ENCODE measurements around the gene SPTBN2. TPM values are rescaled to one million over a fixed set of nuclear protein-coding genes. Genes with fewer than 3 reads are reported as not detected.

The SPTBN2 gene
- total RNA-seq, 1 experiment from 2014 or later: 37.6 TPM

DNA sequence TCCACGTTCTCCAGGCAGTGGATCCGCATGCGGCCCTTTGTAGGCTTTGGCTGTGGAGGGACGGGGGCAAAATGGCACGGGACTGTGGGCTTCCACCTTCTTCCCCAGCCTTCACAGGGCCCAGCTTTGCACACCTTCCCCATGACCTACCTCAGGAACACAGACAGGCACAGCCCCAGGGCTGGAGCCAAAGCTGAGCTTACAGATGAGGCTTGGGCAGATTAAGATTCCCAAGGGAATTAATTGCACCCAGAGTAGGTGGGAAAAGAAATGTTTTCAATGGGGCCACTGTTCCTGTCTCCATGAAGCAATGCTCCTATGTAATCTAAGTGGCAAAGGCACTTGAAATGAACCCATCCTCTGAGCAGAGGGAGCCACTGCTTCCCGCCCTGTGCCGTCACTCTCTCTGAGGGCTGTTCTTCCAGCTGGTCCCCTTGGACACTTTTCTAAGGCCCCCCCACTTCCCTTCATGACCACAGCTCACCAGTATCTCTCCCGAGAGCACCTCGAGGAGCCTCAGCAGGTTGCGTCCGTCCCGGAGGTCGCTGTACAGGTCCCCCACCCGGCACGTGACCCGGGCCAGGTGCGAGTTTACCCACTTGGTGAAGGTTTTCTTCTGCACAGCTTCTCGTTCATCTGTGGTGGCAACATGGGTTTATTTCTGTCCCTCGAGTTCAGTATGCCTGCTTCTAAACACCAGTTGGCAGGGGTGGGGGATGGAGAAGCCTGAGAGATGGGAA, 13.5 kb downstream of the SPTBN2 start:
- Mint-ChIP-seq H3K9me3 (ENCODE audit: unreplicated experiment) (no peaks in the 10 kb centered on the region), H3K36me3 (ENCODE audit: insufficient read depth, unreplicated experiment) (peaks cover 14% of the 10 kb centered on the region), H3K4me3 (ENCODE audit: unreplicated experiment) (no peak overlapping the region), H3K4me1 (ENCODE audit: low read depth, unreplicated experiment) (peaks cover 17% of the 10 kb centered on the region), H3K27me3 (ENCODE audit: insufficient read depth, unreplicated experiment) (no peaks in the 10 kb centered on the region), H3K27ac (ENCODE audit: unreplicated experiment) (no peak overlapping the region)
- ChIA-PET CTCF (interaction anchor here (0.6 to 1.1 kb wide), 2 partner anchors 144 to 224 kb away, joined by 3 to 7 read pairs; no protein-coding TSS in a partner anchor), POLR2A (interaction anchor here (0.6 kb wide), 1 partner anchor 118 kb away, joined by 4 read pairs; no protein-coding TSS in a partner anchor)
- TF ChIP-seq, protein P1, sequence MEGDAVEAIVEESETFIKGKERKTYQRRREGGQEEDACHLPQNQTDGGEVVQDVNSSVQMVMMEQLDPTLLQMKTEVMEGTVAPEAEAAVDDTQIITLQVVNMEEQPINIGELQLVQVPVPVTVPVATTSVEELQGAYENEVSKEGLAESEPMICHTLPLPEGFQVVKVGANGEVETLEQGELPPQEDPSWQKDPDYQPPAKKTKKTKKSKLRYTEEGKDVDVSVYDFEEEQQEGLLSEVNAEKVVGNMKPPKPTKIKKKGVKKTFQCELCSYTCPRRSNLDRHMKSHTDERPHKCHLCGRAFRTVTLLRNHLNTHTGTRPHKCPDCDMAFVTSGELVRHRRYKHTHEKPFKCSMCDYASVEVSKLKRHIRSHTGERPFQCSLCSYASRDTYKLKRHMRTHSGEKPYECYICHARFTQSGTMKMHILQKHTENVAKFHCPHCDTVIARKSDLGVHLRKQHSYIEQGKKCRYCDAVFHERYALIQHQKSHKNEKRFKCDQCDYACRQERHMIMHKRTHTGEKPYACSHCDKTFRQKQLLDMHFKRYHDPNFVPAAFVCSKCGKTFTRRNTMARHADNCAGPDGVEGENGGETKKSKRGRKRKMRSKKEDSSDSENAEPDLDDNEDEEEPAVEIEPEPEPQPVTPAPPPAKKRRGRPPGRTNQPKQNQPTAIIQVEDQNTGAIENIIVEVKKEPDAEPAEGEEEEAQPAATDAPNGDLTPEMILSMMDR (IDR thresholded peaks at IDR 0.05; ENCODE audit: insufficient read depth in 1 of 2, low read depth in 1 of 2, low read length in 1 of 2, severe bottlenecking in 1 of 2, unreplicated experiment in 1 of 2): no peak
- 0 out of 2 replicates have a peak, but pooled peaks cover 8% of the 10 kb centered on the region for H3K4me1 ChIP-seq
- intact Hi-C loops (cut with micrococcal nuclease; ENCODE audit: unreplicated experiment): no loop called here
- H3K9me3 ChIP-seq: no peaks in the 10 kb centered on the region
- H3K4me3 ChIP-seq (ENCODE audit: low read depth, low read length): no peak overlapping the region
- BruUV-seq (replicated peaks): no TSS peak
- 0 out of 2 replicates have a peak, but pooled peaks cover 7% of the 10 kb centered on the region for H3K36me3 ChIP-seq (ENCODE audit: control insufficient read depth, insufficient read depth, low read length)
- no peak for DNase-seq
- no peaks in the 10 kb centered on the region for H3K27me3 ChIP-seq (replicated peaks; ENCODE audit: control insufficient read depth, insufficient read depth, low read length)

DNA sequence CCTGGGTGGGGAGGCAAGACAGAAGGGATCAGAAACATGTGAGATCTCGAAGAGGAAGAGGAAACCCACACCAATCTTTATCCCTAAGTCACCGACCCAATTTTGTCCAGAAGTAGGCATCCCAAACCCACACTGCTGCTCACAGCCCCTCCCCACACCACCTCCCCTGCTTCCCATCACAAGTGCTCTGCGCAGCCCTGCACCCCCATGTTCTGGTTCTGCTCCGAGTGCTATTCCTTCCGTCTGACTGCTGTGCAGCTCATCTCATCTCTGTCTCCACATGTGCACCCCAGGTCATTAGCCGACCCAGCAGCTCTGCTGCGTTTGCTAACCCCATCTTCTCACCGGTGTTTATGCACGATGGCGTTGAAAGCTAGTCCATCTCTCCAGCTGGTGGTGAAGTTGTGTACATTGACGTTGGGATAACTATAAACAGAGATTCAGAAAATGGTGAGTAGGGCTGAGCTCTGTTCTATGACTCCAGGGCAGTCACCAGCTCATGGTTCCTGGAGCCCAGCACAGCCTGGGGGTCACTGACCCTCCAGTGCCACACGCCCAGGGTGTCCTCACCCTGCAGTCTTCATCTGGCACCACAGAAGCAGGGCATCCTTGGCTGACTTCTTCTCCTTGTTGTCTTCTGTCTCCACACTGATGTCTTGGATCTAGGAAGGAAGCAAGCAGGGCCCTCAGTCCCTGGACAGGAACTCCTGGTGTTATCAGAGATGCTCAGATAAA, 15.1 kb downstream of the SPTBN2 start:
- Histone ChIP-seq H3K36me3 (ENCODE audit: control insufficient read depth, insufficient read depth, low read length) (0 out of 2 replicates have a peak, but pooled peaks cover 7% of the 10 kb centered on the region), H3K4me3 (ENCODE audit: low read depth, low read length) (no peak overlapping the region), H3K9me3 (no peaks in the 10 kb centered on the region), H3K4me1 (0 out of 2 replicates have a peak, but pooled peaks cover 5% of the 10 kb centered on the region), H3K27me3 (replicated peaks; ENCODE audit: control insufficient read depth, insufficient read depth, low read length) (no peaks in the 10 kb centered on the region)
- Mint-ChIP-seq H3K4me1 (ENCODE audit: low read depth, unreplicated experiment) (peaks cover 7% of the 10 kb centered on the region), H3K27me3 (ENCODE audit: insufficient read depth, unreplicated experiment) (no peaks in the 10 kb centered on the region), H3K9me3 (ENCODE audit: unreplicated experiment) (no peaks in the 10 kb centered on the region), H3K27ac (ENCODE audit: unreplicated experiment) (no peak overlapping the region), H3K4me3 (ENCODE audit: unreplicated experiment) (no peak overlapping the region), H3K36me3 (ENCODE audit: insufficient read depth, unreplicated experiment) (peaks cover 14% of the 10 kb centered on the region)
- TF ChIP-seq, protein P1 (IDR thresholded peaks at IDR 0.05; ENCODE audit: insufficient read depth in 1 of 2, low read depth in 1 of 2, low read length in 1 of 2, severe bottlenecking in 1 of 2, unreplicated experiment in 1 of 2): no peak
- BruUV-seq (replicated peaks): no TSS peak
- DNase-seq: no peak
- intact Hi-C loops (cut with micrococcal nuclease; ENCODE audit: unreplicated experiment): no loop called here
- ChIA-PET CTCF (interaction anchor here (1.2 kb wide), 1 partner anchor 234 kb away, joined by 3 read pairs; the partner anchor contains the start of gene DPP3), POLR2A (interaction anchor here (0.6 kb wide), 1 partner anchor 147 kb away, joined by 7 read pairs; no protein-coding TSS in a partner anchor)

DNA sequence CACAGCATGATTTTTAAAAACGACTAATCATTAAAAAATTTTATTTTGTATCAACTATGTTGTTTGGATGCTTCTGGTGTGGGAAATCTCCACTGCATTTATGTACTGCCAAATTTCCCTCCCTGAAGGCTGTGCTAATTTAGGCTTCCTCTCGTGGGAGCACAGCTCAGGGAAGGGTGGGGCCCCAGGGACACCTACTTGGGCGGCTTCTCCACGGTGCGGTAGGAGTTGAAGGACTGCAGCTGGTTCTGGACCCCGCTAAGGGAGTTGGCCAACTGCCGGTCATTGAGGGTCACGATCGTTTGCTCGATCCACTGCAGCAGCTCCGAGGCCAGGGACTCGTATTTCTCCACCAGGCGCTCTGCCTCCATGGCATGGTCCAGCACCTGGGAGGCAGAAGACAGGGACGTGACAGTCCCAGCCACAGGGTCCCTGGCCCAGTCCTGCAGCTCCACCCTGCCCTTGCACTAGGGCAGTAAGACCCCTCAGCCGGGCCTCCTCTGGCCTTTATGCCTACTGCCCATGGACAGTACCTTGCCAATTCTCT, 18.6 kb downstream of the SPTBN2 start:
- no TSS peak for BruUV-seq (replicated peaks)
- Histone ChIP-seq H3K9me3 (no peaks in the 10 kb centered on the region), H3K36me3 (ENCODE audit: control insufficient read depth, insufficient read depth, low read length) (0 out of 2 replicates have a peak, but pooled peaks cover 7% of the 10 kb centered on the region), H3K27me3 (replicated peaks; ENCODE audit: control insufficient read depth, insufficient read depth, low read length) (no peaks in the 10 kb centered on the region), H3K4me1 (no peaks in the 10 kb centered on the region), H3K4me3 (ENCODE audit: low read depth, low read length) (no peak overlapping the region)
- intact Hi-C loops (cut with micrococcal nuclease; ENCODE audit: unreplicated experiment): no loop called here
- TF ChIP-seq, protein P1 (IDR thresholded peaks at IDR 0.05; ENCODE audit: insufficient read depth in 1 of 2, low read depth in 1 of 2, low read length in 1 of 2, severe bottlenecking in 1 of 2, unreplicated experiment in 1 of 2): no peak
- no peak for DNase-seq
- H3K27ac Mint-ChIP-seq (ENCODE audit: unreplicated experiment): no peak overlapping the region
- POLR2A ChIA-PET: no interaction called here
- no peaks in the 10 kb centered on the region for H3K9me3 Mint-ChIP-seq (ENCODE audit: unreplicated experiment)
- H3K27me3 Mint-ChIP-seq (ENCODE audit: insufficient read depth, unreplicated experiment): no peaks in the 10 kb centered on the region
- H3K4me3 Mint-ChIP-seq (ENCODE audit: unreplicated experiment): no peak overlapping the region
- peaks cover 7% of the 10 kb centered on the region for H3K4me1 Mint-ChIP-seq (ENCODE audit: low read depth, unreplicated experiment)
- CTCF ChIA-PET: interaction anchor here (0.6 kb wide), 1 partner anchor 244 kb away, joined by 4 read pairs; the partner anchor contains the start of gene PELI3
- peaks cover 22% of the 10 kb centered on the region for H3K36me3 Mint-ChIP-seq (ENCODE audit: insufficient read depth, unreplicated experiment)

Measured in Caco-2 (cell line).